K562 (cell line): ENCODE measurements around the gene SYTL5. TPM values are rescaled to one million over a fixed set of nuclear protein-coding genes. Genes with fewer than 3 reads are reported as not detected.

Experiments
- ATAC-seq: fragments of 200-7000 bp; cut with Tn5 transposase; 3 replicates; pipeline ENCODE4 v1.9.1; 2020; ENCODE audit warnings: moderate library complexity
- BruUV-seq: library from RNA; stranded (reverse); fragments of 400-500 nt; replicated peaks from 2 replicates; lab custom pipeline; 2021; lab: Mats Ljungman, UMichigan
- CTCF ChIA-PET: fragments of 300-600 bp; formaldehyde crosslinking; extraction: SDS; loops from one replicate; lab custom pipeline; 2021; ENCODE audit warnings: low intra/inter-chr PET ratio; lab: Yijun Ruan, JAX
- POLR2A ChIA-PET: fragments of 300-600, 350-650 bp; sonication (Branson Sonifier 250); formaldehyde crosslinking; extraction: SDS; loops from one replicate; lab custom pipeline; 2021; ENCODE audit warnings: antibody characterized with exemption, inconsistent platforms; lab: Yijun Ruan, JAX
- DNase-seq, 4 experiments: peaks; one replicate each; pipeline versions ENCODE4 v3.0.0 to v3.0.0-alpha.2; 2011 to 2018; ENCODE audit warnings: low spot score in 3 of 4, mixed read lengths in 3 of 4; ENCODE audit errors: extremely low read depth in 1 of 4
- FAIRE-seq: peaks from 2 replicates; lab custom pipeline; 2011; peaks lifted over from hg19 to GRCh38; lab: Jason Lieb, UNC
- H2AFZ ChIP-seq: 2 replicates; pipeline ENCODE4 v1.6.0; 2011; ENCODE audit warnings: low read depth, low read length, control low read depth, inconsistent platforms
- H3K27ac ChIP-seq: fragments of 200-600 bp; 3 replicates; pipeline ENCODE4 v1.8.0; 2011; ENCODE audit warnings: low read depth, mild to moderate bottlenecking, control low read depth, inconsistent platforms, low read length, moderate library complexity, mixed read lengths; ENCODE audit errors: extremely low read depth
- H3K27me3 ChIP-seq, 2 experiments: fragments of 300-600 bp in 1 of 2; 2 replicates in 1 of 2; 3 replicates in 1 of 2; pipeline versions ENCODE4 v1.6.0 to v1.8.0; 2011; ENCODE audit warnings: inconsistent platforms in 2 of 2, low read length in 2 of 2, mild to moderate bottlenecking in 1 of 2, mixed read lengths in 1 of 2, moderate library complexity in 1 of 2; ENCODE audit not compliant: control insufficient read depth in 2 of 2, insufficient read depth in 2 of 2
- H3K36me3 ChIP-seq: fragments of 300-600 bp; 3 replicates; pipeline ENCODE4 v1.8.0; 2011; ENCODE audit warnings: mild to moderate bottlenecking, low read length, inconsistent platforms; ENCODE audit not compliant: control insufficient read depth, insufficient read depth
- H3K4me1 ChIP-seq, 2 experiments: fragments of 200-600 bp in 1 of 2; replicated peaks in 1 of 2; 2 replicates in 1 of 2; 3 replicates in 1 of 2; pipeline versions ENCODE4 v1.5.1 to v1.8.0; 2011; ENCODE audit warnings: inconsistent platforms in 2 of 2, low read length in 2 of 2, mild to moderate bottlenecking in 1 of 2, mixed read lengths in 1 of 2, moderate library complexity in 1 of 2; ENCODE audit not compliant: control insufficient read depth in 2 of 2, insufficient read depth in 2 of 2
- H3K4me2 ChIP-seq: 2 replicates; pipeline ENCODE4 v1.6.1; 2011; ENCODE audit warnings: low read length, control low read depth, inconsistent platforms, mixed read lengths; ENCODE audit not compliant: insufficient read depth
- H3K4me3 ChIP-seq: fragments of 200-600 bp; sonication (generic), shearing (Covaris generic); 2 replicates; pipeline ENCODE4 v1.5.1; 2016; ENCODE audit warnings: control low read depth, inconsistent platforms
- H3K79me2 ChIP-seq: fragments of 200-600 bp; 3 replicates; pipeline ENCODE4 v1.8.0; 2011; ENCODE audit warnings: low read length, inconsistent platforms; ENCODE audit not compliant: control insufficient read depth, insufficient read depth
- H3K9ac ChIP-seq, 2 experiments: 2 replicates each; pipeline versions ENCODE4 v1.6.0 to v1.6.1; 2011; ENCODE audit warnings: low read depth in 2 of 2, low read length in 2 of 2, control low read depth in 1 of 2, inconsistent platforms in 1 of 2, mild to moderate bottlenecking in 1 of 2, mixed read lengths in 1 of 2; ENCODE audit not compliant: insufficient read depth in 1 of 2
- H3K9me1 ChIP-seq: one replicate; pipeline ENCODE4 v1.6.0; 2011; ENCODE audit warnings: inconsistent platforms, mild to moderate bottlenecking, low read length, moderate library complexity; ENCODE audit not compliant: control insufficient read depth, insufficient read depth
- H3K9me3 ChIP-seq: replicated peaks from 2 replicates; pipeline ENCODE4 v1.5.1; 2011; ENCODE audit warnings: low read depth, low read length, inconsistent platforms; ENCODE audit not compliant: control insufficient read depth, insufficient read depth
- H4K20me1 ChIP-seq: replicated peaks from 2 replicates; pipeline ENCODE4 v1.6.1; 2011; ENCODE audit warnings: low read length, inconsistent platforms, mixed read lengths; ENCODE audit not compliant: control insufficient read depth, insufficient read depth
- ARHGAP35 ChIP-seq: fragments of 450-650 bp; IDR thresholded peaks from 2 replicates; pipeline ENCODE4 v1.6.1; 2018; ENCODE audit not compliant: partially characterized antibody
- DACH1 ChIP-seq: fragments of 450-650 bp; IDR thresholded peaks from 2 replicates; pipeline ENCODE4 v1.6.1; 2018; ENCODE audit not compliant: partially characterized antibody
- E4F1 ChIP-seq: fragments of 250-450 bp; sonication (Bioruptor Pico); IDR thresholded peaks from 2 replicates; pipeline ENCODE4 v1.5.0; 2021; ENCODE audit warnings: mild to moderate bottlenecking, borderline replicate concordance
- ELF2 ChIP-seq: fragments of 250-450 bp; sonication (Bioruptor Pico); IDR thresholded peaks from 2 replicates; pipeline ENCODE4 v1.5.0; 2021; ENCODE audit warnings: mild to moderate bottlenecking
- ETV6 ChIP-seq, 3 experiments: fragments of 150-350 bp in 1 of 3; sonication (generic) in 1 of 3; formaldehyde crosslinking in 1 of 3; IDR thresholded peaks; 2 replicates each; pipeline versions ENCODE4 v1.6.1 to v1.8.0; 2014 to 2022; ENCODE audit warnings: borderline replicate concordance in 2 of 3, low read depth in 2 of 3, antibody characterized with exemption in 1 of 3, low read length in 1 of 3, mild to moderate bottlenecking in 1 of 3, missing genetic modification reagents in 1 of 3
- FIP1L1 ChIP-seq: fragments of 200-400 bp; formaldehyde crosslinking; IDR thresholded peaks from 2 replicates; pipeline ENCODE4 v1.6.1; 2018; ENCODE audit warnings: mild to moderate bottlenecking, low read depth, low read length; ENCODE audit not compliant: poor library complexity, severe bottlenecking
- HCFC1 ChIP-seq: IDR thresholded peaks from 2 replicates; pipeline ENCODE4 v1.6.1; 2012; ENCODE audit warnings: low read depth, low read length, improper control_type of control experiment
- IRF2 ChIP-seq: sonication (generic); formaldehyde crosslinking; IDR thresholded peaks from 2 replicates; pipeline ENCODE4 v1.8.1; 2022; ENCODE audit warnings: mild to moderate bottlenecking, missing genetic modification reagents
- MED1 ChIP-seq: sonication (generic); formaldehyde crosslinking; IDR thresholded peaks from 2 replicates; pipeline ENCODE4 v1.8.1; 2023; ENCODE audit warnings: missing genetic modification reagents, borderline replicate concordance
- NR3C1 ChIP-seq: sonication (generic); formaldehyde crosslinking; IDR thresholded peaks from 2 replicates; pipeline ENCODE4 v1.8.1; 2022; ENCODE audit warnings: missing genetic modification reagents
- RBM25 ChIP-seq: fragments of 200-400 bp; formaldehyde crosslinking; IDR thresholded peaks from 2 replicates; pipeline ENCODE4 v1.6.1; 2018; ENCODE audit warnings: low read length, low read depth, moderate library complexity; ENCODE audit not compliant: severe bottlenecking
- RBM39 ChIP-seq: fragments of 200-400 bp; formaldehyde crosslinking; optimal IDR thresholded peaks from 2 replicates; pipeline ENCODE3; 2018; ENCODE audit warnings: low read depth, low read length
- TOE1 ChIP-seq, 2 experiments: fragments of 450-650 bp in 1 of 2; sonication (generic) in 1 of 2; formaldehyde crosslinking in 1 of 2; IDR thresholded peaks; 2 replicates each; pipeline versions ENCODE4 v1.7.1 to v1.8.0; 2016 to 2022; ENCODE audit warnings: borderline replicate concordance in 2 of 2, mild to moderate bottlenecking in 2 of 2, antibody characterized with exemption in 1 of 2, inconsistent platforms in 1 of 2, low read depth in 1 of 2, missing genetic modification reagents in 1 of 2, moderate library complexity in 1 of 2
- TRIM24 ChIP-seq, 2 experiments: fragments of 450-650 bp; IDR thresholded peaks; 2 replicates each; pipeline ENCODE4 v1.6.1; 2016
- ZC3H11A ChIP-seq: IDR thresholded peaks from 2 replicates; pipeline ENCODE4 v1.6.1; 2012; ENCODE audit warnings: low read depth, low read length, improper control_type of control experiment
- ZC3H8 ChIP-seq: fragments of 450-650 bp; IDR thresholded peaks from 2 replicates; pipeline ENCODE4 v1.6.1; 2017
- ZNF224 ChIP-seq: sonication (generic); formaldehyde crosslinking; IDR thresholded peaks from 2 replicates; pipeline ENCODE4 v1.8.0; 2022; ENCODE audit warnings: mild to moderate bottlenecking, missing genetic modification reagents
- ZNF511 ChIP-seq: sonication (generic); formaldehyde crosslinking; IDR thresholded peaks from 2 replicates; pipeline ENCODE4 v1.8.0; 2022; ENCODE audit warnings: mild to moderate bottlenecking, missing genetic modification reagents
- ZSCAN29 ChIP-seq: fragments of 450-650 bp; IDR thresholded peaks from 2 replicates; pipeline ENCODE4 v1.6.1; 2017
- WGBS: fragments of 100-300 bp; shearing (Covaris generic); methylation state at CpG from one replicate; pipeline ENCODE4 v1.1.6; 2016; ENCODE audit warnings: low coverage, mixed read lengths; ENCODE audit not compliant: insufficient coverage; ENCODE audit errors: missing lambda C conversion rate; 5-methylcytosine and 5-hydroxymethylcytosine counted together
- in situ Hi-C: fragments of 300-500 bp; cut with MboI; formaldehyde crosslinking; loops from 4 replicates; pipeline ENCODE4 v1.15.0; 2018; ENCODE audit warnings: inconsistent platforms, mixed read lengths
- intact Hi-C: fragments of 100-400 bp; cut with micrococcal nuclease; formaldehyde crosslinking; loops from 2 replicates; pipeline ENCODE4 v1.14.2; 2022
- polyA plus RNA-seq, 8 experiments: library from polyadenylated mRNA; depleted of rRNA in 4 of 8; stranded (reverse) in 5 of 8; unstranded in 3 of 8; fragments of >200 nt; fragmentation: Nextera tagmentation in 2 of 8; fragmentation: Illumina TruSeq in 1 of 8; extraction: Ambion mirVana in 2 of 8; extraction: Trizol in 1 of 8; gene quantifications; 2 replicates each; pipeline versions ENCODE4 v1.2.1 to v1.2.3, GENCODE V29; 2011 to 2014; ENCODE audit warnings: inconsistent platforms in 1 of 8, missing spikeins in 1 of 8
- total RNA-seq, 7 experiments: library from RNA; depleted of rRNA in 6 of 7; stranded (reverse); fragments of >200 nt in 6 of 7; fragmentation: Illumina TruSeq in 2 of 7; extraction: Trizol in 2 of 7; gene quantifications; 2 replicates each; pipeline versions ENCODE4 v1.2.1 to v1.2.3, GENCODE V29; 2011 to 2021; ENCODE audit warnings: low replicate concordance in 1 of 7

Gene SYTL5
- total and polyA plus RNA-seq, 9 of the 15 experiments (the other 6 are each of a cell fraction or from before 2014, with no cell fraction given) = 0.01 to 0.25 (median 0.09) TPM

- H3K36me3 ChIP-seq = no peaks in the 10 kb centered on the region
- H3K4me2 ChIP-seq = no peak overlapping the region
- no peaks in the 10 kb centered on the region for H3K4me1 ChIP-seq
- in situ Hi-C loops (no loop called here), intact Hi-C loops (no loop called here)
- ChIA-PET POLR2A (no interaction called here), CTCF (no interaction called here)
- TF ChIP-seq ZC3H11A (no peak), IRF2 (CRISPR knock-in tag) (no peak), ZSCAN29 (no peak), HCFC1 (no peak), ZC3H8 (no peak), TRIM24 (IDR thresholded peaks at IDR 0.05) (no peak), ARHGAP35 (no peak), E4F1 (no peak), TOE1 (IDR thresholded peaks at IDR 0.05; ENCODE audit: borderline replicate concordance) (no peak), TOE1 (CRISPR knock-in tag; IDR thresholded peaks at IDR 0.05; ENCODE audit: borderline replicate concordance, low read depth) (no peak), RBM25 (no peak), DACH1 (no peak), MED1 (CRISPR knock-in tag) (no peak), NR3C1 (CRISPR knock-in tag) (no peak), ETV6 (IDR thresholded peaks at IDR 0.05; ENCODE audit: borderline replicate concordance in 1 of 2, low read depth in 2 of 2, low read length in 1 of 2) (no peak), ETV6 (CRISPR knock-in tag; IDR thresholded peaks at IDR 0.05; ENCODE audit: borderline replicate concordance) (no peak), ZNF224 (CRISPR knock-in tag) (no peak), RBM39 (no peak), FIP1L1 (no peak), ZNF511 (CRISPR knock-in tag) (no peak), ELF2 (CRISPR knock-in tag) (no peak)
- H3K9me1 ChIP-seq = no peaks in the 10 kb centered on the region
- no peak overlapping the region for H3K9ac ChIP-seq
- no peak for FAIRE-seq
- no peak overlapping the region for H3K4me3 ChIP-seq
- ATAC-seq = no peak
- no peaks in the 10 kb centered on the region for H3K27me3 ChIP-seq
- no peaks in the 10 kb centered on the region for H3K9me3 ChIP-seq
- H3K27ac ChIP-seq = no peak overlapping the region
- no peak for DNase-seq
- WGBS = 0% methylated on average over 1 of the region's 1 CpG
- H4K20me1 ChIP-seq = no peaks in the 10 kb centered on the region
- H2AFZ ChIP-seq = no peak overlapping the region
- BruUV-seq = no TSS peak
- no peaks in the 10 kb centered on the region for H3K79me2 ChIP-seq
These were observed 121.6 kb downstream of the SYTL5 start for GRCh38 chrX:38127961-38128360.
